Left lung (tissue), 10 donors: ENCODE data around the gene LHFPL2. TPM values are rescaled to one million over a fixed set of nuclear protein-coding genes. Genes with fewer than 3 reads are reported as not detected.
A peak's percentile ranks its signal among the peaks of the same experiment; 100 is the strongest.

Experiments
- ATAC-seq: fragments of 200-7000 bp; cut with Tn5 transposase; one replicate; pipeline ENCODE4 v1.9.1; 2020; ENCODE audit warnings: moderate library complexity
- DNase-seq, 4 donors: peaks; one replicate each; pipeline ENCODE4 v3.0.0-alpha.2; 2013 to 2020
- H3K27ac ChIP-seq, 2 donors: fragments of 200-600 bp; sonication (generic) in 1 of 2; one replicate each; pipeline versions ENCODE4 v1.5.0 to v1.8.0; 2020 to 2021
- H3K27me3 ChIP-seq, 2 donors: fragments of 200-600 bp; sonication (generic) in 1 of 2; one replicate each; pipeline versions ENCODE4 v1.5.0 to v1.8.0; 2020 to 2021
- H3K36me3 ChIP-seq, 2 donors: fragments of 200-600 bp; sonication (generic) in 1 of 2; one replicate each; pipeline versions ENCODE4 v1.5.0 to v1.8.0; 2020 to 2021
- H3K4me1 ChIP-seq, 2 donors: fragments of 200-600 bp; one replicate each; pipeline ENCODE4 v1.8.0; 2021
- H3K4me3 ChIP-seq, 2 donors: fragments of 200-600 bp; sonication (generic) in 1 of 2; one replicate each; pipeline versions ENCODE4 v1.5.0 to v1.8.0; 2020 to 2021; ENCODE audit warnings: mild to moderate bottlenecking in 1 of 2
- H3K9me3 ChIP-seq, 2 donors: fragments of 200-600 bp; sonication (generic) in 1 of 2; one replicate each; pipeline versions ENCODE4 v1.5.0 to v1.8.0; 2020 to 2021
- intact Hi-C, 2 donors: fragments of 100-400 bp; cut with DNase I; formaldehyde crosslinking; loops; one replicate each; pipeline versions ENCODE4 v1.11.2 to v1.14.2; 2022
- polyA plus RNA-seq, 6 donors: library from polyadenylated mRNA; unstranded; fragments of 120-200 nt; gene quantifications; one replicate each; pipeline ENCODE4 v1.2.1, GENCODE V29; 2013; ENCODE audit not compliant: insufficient read length in 6 of 6
- total RNA-seq, 2 donors: library from RNA; stranded (reverse); fragmentation: NEBNext Ultra II Directional; extraction: Animal tissue kit (Norgen Biotek cat#: 25700); gene quantifications; one replicate each; pipeline ENCODE4 v1.2.1, GENCODE V29; 2021
- TF ChIP-seq, protein P1 (sequence below), 2 donors: fragments of 200-600 bp; sonication (generic) in 1 of 2; IDR thresholded peaks; one replicate each; pipeline versions ENCODE4 v1.5.0 to v1.8.0; 2021; ENCODE audit warnings: antibody characterized with exemption in 2 of 2
- donor health status: DM: no; HTN: yes; CAD: no.
- donor health status: DM: no; HTN: no; CAD: no.

LHFPL2 gene
- total and polyA plus RNA-seq, 8 donors = 39.6 to 89.9 (median 48.9) TPM

DNA sequence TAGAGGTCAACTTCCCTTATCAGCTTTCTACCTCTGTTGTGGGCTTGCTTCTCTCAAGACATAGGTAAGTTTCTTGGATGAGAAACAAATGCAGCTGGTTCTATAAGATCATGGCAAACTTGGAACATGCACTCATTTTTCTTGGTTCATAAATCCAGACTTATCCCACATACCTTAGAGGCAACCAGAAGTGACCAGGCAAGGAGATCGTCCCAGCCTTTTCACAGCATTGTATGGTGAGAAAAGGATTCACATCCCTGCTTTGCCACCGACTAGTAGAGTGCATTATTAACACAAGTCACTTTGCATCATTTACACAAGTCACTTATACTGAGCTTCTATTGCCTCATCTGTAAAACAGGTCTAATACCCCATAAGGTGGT is 35.4 kb downstream of the LHFPL2 start:
- DNase-seq (no peak), ATAC-seq (no peak)
- H3K9me3 ChIP-seq = no peaks in the 10 kb centered on the region
- intact Hi-C loops = no loop called here
- no peaks in the 10 kb centered on the region for H3K4me1 ChIP-seq
- no peaks in the 10 kb centered on the region for H3K27me3 ChIP-seq
- no peak overlapping the region for H3K4me3 ChIP-seq
- TF ChIP-seq, protein P1, sequence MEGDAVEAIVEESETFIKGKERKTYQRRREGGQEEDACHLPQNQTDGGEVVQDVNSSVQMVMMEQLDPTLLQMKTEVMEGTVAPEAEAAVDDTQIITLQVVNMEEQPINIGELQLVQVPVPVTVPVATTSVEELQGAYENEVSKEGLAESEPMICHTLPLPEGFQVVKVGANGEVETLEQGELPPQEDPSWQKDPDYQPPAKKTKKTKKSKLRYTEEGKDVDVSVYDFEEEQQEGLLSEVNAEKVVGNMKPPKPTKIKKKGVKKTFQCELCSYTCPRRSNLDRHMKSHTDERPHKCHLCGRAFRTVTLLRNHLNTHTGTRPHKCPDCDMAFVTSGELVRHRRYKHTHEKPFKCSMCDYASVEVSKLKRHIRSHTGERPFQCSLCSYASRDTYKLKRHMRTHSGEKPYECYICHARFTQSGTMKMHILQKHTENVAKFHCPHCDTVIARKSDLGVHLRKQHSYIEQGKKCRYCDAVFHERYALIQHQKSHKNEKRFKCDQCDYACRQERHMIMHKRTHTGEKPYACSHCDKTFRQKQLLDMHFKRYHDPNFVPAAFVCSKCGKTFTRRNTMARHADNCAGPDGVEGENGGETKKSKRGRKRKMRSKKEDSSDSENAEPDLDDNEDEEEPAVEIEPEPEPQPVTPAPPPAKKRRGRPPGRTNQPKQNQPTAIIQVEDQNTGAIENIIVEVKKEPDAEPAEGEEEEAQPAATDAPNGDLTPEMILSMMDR (IDR thresholded peaks at IDR 0.05) = no peak
- no peak overlapping the region for H3K27ac ChIP-seq
- no peaks in the 10 kb centered on the region for H3K36me3 ChIP-seq

DNA sequence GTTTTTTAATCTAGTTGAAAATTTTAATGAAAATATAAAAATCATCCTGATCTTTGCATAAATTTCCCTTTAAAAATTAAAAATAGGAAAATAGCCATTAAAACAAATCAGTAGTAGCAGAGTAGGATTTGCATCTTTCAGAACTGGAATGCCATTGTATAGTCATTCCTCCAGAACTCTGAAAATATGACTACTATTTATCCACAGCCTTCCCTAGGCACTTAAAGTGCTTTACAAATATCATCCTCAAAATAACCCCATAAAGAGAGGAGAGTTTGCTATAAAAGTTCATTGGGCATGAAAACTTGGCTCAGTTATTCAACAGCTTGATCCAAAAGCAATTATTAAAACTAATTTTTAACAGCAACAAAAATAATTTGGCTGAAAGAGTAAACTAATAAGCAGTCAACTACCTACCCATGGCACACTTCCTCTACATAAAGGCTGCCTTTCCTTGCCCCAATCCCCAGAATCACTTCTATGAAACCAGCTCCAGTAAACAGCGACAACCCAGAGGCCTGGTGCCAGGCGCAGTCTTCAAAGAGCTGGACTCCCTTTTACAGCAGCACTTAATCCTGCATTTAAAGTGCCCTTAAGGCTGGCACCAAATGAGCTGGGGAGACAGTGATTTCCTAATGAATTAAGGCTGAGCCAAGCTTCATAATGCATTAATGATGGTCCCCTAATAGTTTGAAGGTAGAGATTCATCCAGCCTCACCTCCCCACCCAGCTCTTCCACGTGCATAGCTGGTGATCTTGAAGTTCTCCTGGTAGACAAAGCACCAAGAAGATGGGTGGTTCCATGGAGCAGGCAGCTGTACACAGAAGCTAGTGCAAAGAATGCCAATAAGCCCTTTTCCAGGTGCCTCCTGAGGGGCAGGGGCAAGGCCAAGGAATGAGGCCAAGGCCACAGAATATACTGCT is 36.1 kb downstream of the LHFPL2 start:
- intact Hi-C loops = no loop called here
- Histone ChIP-seq H3K9me3 (no peaks in the 10 kb centered on the region), H3K4me1 (no peaks in the 10 kb centered on the region), H3K4me3 (no peak overlapping the region), H3K27me3 (no peaks in the 10 kb centered on the region), H3K36me3 (no peaks in the 10 kb centered on the region), H3K27ac (no peak overlapping the region)
- DNase-seq = no peak
- TF ChIP-seq, protein P1 (IDR thresholded peaks at IDR 0.05) = no peak
- ATAC-seq = peak; percentile 82

DNA sequence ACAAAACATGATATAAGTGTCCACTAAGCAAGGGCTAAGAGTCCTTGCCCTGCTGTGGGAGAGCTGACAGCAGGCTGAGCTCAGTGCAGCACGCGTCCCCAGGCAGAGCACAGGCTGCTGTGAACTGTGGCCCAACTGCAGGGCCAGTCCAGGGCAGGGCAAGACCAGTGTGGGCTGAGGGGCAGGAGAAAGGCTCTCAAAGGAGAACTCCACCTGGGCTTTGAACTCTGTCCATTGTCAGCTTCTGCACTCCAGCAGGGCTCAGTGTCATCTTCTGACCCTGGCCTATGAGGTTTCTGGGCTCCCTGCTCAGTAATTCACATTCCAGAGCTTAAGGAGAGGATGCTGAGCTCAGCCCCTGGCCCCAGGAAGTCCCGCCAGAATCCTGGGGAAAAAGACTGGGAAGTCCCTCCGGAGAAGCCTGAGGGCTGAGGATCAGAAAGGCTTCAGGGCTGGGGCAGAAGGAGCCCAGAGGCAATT is 37.4 kb downstream of the LHFPL2 start:
- H3K4me1 ChIP-seq = no peaks in the 10 kb centered on the region
- H3K27ac ChIP-seq = no peak overlapping the region

DNA sequence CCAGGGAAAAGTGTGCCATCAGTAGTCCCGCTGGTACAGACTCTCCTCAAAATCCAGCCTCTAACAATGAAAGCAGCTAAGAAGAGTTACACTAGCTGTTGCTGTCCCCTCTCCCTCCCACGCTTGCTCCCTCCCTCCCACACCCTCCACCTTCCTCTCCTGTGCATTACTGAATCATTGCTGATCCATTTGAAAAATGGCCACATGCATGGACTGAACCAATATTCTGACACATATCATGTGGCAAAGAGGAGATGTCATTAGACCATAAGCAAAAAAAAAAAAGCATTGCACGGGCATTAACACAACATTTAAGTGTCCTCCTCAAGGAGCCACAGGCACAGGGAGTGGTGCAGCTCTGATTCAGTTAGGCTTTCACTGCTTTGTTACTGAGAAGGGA is 37.9 kb downstream of the LHFPL2 start:
- Histone ChIP-seq H3K4me1 (no peaks in the 10 kb centered on the region), H3K4me3 (no peak overlapping the region), H3K27me3 (no peaks in the 10 kb centered on the region), H3K9me3 (no peaks in the 10 kb centered on the region), H3K36me3 (no peaks in the 10 kb centered on the region), H3K27ac (no peak overlapping the region)
- intact Hi-C loops = no loop called here
- TF ChIP-seq, protein P1 (IDR thresholded peaks at IDR 0.05) = no peak
- no peak for DNase-seq
- peak; percentile 31 for ATAC-seq

More for the DNA sequence above, 37.4 kb downstream of the LHFPL2 start:
- intact Hi-C loops = no loop called here
- TF ChIP-seq, protein P1 (IDR thresholded peaks at IDR 0.05) = no peak
- DNase-seq (no peak), ATAC-seq (peak; percentile 33)
- Histone ChIP-seq H3K9me3 (no peaks in the 10 kb centered on the region), H3K4me3 (no peak overlapping the region), H3K27me3 (no peaks in the 10 kb centered on the region), H3K36me3 (no peaks in the 10 kb centered on the region)

DNA sequence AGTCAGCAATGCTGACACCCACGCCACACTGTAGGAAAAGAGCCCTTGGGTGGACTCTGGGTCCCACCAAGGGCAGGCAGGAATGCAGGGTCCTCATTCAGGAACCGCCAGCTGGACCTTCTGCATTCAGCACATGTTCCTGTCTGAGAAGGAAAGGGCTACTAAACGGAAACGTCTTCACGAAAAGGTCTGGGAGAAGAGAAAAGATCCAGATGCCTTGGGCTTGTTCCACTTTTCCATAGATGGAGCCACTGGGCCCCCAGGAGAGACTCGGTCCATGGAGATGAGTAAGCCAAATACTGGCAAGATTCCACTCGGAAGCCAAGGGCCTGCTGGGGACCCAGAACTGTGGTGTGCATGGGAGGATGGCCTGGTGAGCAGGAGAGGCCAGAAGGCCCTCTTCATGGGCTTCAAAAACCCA is 38.4 kb downstream of the LHFPL2 start:
- Histone ChIP-seq H3K9me3 (no peaks in the 10 kb centered on the region), H3K27ac (no peak overlapping the region), H3K4me3 (no peak overlapping the region), H3K36me3 (no peaks in the 10 kb centered on the region), H3K27me3 (no peaks in the 10 kb centered on the region), H3K4me1 (no peaks in the 10 kb centered on the region)
- intact Hi-C loops = no loop called here
- DNase-seq (no peak), ATAC-seq (no peak)
- TF ChIP-seq, protein P1 (IDR thresholded peaks at IDR 0.05) = no peak
